GM19438 (cell line): ENCODE data around the gene TGFBR2.
A peak's percentile ranks its signal among the peaks of the same experiment; 100 is the strongest.

Experiments
- ATAC-seq: cut with Tn5 transposase; IDR thresholded peaks from one replicate; pipeline ENCODE4 v1.9.1; 2021; ENCODE audit warnings: low read depth; ENCODE audit not compliant: unreplicated experiment

TGFBR2 gene

DNA sequence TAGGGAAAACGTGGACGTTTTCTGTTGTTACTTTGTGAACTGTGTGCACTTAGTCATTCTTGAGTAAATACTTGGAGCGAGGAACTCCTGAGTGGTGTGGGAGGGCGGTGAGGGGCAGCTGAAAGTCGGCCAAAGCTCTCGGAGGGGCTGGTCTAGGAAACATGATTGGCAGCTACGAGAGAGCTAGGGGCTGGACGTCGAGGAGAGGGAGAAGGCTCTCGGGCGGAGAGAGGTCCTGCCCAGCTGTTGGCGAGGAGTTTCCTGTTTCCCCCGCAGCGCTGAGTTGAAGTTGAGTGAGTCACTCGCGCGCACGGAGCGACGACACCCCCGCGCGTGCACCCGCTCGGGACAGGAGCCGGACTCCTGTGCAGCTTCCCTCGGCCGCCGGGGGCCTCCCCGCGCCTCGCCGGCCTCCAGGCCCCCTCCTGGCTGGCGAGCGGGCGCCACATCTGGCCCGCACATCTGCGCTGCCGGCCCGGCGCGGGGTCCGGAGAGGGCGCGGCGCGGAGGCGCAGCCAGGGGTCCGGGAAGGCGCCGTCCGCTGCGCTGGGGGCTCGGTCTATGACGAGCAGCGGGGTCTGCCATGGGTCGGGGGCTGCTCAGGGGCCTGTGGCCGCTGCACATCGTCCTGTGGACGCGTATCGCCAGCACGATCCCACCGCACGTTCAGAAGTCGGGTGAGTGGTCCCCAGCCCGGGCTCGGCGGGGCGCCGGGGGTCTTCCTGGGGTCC, at the start of gene TGFBR2:
Gene TGFBR2, plus strand, starts transcription at position 301 of the 731 bp plus-strand sequence. Its CDS starts 283 bp downstream, at position 584.
- peak; percentile 72 for ATAC-seq

DNA sequence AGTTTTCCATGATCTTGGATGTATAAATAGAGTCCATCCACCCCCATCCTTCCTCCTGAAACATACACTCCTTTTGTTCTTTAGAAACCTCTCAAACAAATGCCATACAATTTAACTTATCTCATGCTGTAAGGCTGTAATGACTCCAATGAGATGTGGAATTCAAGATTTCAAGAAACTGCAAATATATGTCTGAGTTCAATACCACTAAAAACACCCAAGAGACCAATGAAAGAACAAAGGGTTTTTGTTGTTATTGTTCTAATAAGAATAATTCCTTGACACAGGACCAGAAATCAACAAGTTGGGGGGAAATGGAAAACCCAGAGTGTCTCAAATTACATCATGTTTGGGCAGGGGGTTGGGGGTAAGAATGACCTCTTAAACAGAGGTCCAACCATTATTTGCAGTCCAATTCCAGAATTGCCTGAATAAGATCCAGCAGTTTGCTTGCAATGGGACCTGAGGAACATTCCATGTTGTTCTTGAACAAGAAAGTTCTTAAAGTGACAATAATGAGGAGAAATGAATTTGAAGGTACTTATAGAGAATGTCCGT, 48.6 kb upstream of the TGFBR2 start:
- no peak for ATAC-seq

DNA sequence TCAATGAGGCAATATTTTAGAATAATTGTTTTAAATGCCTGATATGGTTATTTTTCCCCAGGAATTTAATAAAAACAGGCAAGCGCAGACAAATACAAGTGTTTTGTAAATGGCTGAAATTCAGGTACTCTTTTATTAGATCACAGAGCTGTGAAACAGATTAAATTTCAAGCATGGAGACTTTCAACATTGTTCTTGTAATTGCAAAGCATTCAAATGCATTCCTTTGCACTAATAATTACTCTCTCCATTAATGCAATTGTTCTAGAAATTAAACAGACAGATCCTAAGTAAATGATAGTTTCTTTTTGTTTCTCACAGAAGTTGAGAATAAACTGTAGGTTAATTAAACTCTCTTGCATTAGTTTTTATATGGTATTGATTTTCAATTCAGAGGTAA, 42.4 kb upstream of the TGFBR2 start:
- no peak for ATAC-seq

DNA sequence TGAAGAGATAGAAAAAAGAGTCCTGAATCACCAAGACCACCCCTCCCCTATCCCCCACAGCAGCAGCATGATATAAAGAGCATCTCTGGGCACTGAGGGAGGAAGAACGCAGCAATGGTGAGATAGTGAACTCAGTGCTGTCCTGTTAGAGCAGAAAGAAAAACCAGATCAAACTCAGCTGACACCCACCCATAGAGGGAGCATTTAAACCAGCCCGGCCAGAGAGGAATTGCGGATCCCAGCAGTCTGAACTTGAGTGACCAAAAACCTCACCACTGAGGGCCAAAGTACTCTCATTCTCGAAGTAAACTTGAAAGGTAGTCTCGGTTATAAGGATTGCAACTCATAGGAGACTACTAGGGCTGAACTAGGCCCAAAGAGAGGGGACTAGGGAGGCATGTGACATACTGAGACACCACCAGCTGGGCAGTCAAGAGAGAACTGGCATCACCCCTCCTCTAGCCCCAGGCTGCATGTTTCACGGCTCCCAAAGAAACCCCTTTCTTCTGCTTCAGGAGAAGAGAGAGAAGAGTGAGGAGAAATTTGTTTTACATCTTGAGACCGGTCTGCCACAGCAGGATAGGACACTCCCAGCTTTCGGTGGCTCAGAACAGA, 39.2 kb upstream of the TGFBR2 start:
- ATAC-seq = no peak

DNA sequence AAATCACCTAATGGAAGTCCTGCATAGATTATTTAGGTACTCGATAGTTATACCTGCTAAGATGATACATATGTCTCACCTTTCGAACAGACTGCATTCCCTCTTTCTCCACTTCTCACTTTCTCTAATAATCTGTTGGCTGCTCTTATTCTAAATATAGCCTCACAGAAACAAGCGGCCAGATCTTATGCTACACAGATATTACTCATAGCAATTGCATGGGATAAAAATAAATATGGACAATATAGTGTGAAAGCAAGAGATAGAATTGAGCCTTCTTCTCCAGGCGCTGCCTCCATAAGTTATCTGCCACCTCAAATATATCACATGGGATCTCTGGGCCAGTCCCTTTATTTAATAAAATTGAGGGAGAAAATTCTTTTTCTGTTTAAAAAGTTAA, 29.5 kb upstream of the TGFBR2 start:
- no peak for ATAC-seq

DNA sequence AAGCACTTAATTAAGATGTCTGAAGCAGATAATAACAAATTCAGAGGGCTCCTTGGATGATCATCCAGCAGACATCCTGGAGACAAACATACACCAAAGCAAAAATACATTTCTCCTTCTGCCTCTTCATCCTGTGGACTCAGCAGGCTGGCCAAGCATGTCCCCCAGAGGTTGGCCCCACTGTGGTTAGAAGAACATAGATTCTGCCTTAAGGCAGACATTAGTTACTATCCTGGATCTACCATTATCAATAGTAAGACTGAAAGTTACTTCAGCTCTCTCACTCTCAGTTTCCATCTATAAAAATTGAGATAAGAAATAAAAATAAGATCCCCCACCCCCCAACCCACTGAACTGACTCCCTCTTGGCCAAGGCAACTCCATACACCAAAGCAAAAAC, 28.6 kb upstream of the TGFBR2 start:
- ATAC-seq = peak; percentile 80

DNA sequence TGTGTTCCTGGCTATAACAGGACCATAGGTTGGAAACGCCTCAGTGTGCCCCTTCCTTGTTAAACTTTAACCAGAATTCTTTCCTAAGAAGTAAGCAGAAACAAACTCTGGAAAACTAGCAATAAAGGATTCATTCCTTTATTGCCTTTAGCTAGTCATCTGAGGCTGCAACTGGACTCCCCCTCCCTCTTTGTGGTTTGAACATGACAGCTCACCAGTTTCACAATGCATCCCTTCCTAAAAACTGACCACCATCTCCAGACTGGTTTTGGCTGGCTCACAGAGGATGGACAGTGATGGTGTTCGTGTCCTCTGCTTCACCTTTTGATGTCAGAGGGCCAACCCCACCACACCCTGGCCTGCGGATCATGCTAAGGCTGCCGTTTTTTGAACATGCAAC, 27.9 kb upstream of the TGFBR2 start:
- ATAC-seq = peak; percentile 13

DNA sequence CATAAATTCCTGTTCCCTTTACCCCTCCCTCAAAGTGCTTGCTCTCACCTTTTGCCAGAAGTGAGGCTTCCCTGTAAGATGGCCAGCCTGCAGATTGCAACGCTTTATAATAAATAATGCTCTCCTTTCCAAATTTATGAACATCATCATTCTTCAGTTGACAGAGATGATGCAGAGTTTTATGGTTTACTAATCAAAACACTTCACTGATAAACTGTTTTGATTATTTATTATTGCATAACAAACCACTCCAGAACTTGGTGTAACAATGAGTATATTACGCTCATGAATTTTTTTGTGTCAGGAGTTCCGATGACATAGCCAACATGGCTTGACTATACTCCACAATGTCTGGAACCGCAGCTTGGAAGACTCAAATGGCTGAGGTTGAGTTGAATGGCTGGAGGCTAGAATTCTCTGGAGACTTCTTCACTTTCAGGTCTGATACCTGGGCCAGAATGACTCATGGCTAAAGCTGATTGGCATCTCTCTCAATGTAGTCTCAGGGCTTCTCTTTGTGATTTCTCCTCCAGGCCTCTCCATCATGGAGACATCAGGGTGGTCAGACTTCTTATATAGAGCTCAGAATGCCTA, 27.3 kb upstream of the TGFBR2 start:
- no peak for ATAC-seq

DNA sequence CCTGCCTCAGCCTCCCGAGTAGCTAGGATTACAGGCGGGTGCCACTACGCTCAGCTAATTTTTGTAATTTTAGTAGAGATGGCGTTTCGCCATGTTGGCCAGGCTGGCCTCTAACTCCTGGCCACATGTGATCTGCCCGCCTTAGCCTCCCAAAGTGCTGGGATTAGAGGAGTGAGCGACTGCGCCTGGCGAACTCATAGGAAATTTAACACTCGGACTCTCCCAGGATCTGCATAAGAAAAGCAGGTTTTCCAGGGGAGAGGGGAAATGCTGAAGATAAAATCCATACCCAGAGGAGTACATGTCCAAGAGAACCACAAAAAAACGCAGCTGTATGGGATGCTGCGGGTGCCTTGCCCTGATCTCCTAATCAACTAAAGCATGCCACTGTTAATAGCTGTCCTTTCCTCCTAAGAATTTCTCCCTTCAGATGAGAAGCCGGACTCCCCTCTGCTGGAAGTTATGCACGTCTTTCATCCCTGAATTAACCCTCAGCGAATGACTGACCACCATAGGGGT, 25.3 kb upstream of the TGFBR2 start:
- no peak for ATAC-seq

DNA sequence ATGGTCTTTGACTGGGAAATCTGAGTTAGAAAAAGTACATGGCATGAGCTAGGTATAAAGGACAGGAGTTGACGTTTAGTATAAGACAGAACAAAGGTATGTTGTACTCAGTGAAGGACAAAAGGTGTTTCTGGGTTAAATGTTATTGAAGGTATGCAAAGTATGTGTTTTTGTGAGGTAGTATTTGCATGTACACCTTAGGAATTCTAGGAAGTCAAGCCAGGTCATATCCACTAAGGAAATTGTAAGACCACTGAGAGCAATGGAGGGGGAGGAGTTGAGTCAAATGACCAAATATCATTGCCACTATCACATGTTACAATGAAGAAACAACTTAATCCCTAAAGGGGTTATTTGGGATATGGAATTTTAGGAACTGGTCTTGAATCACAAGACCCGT, 24.4 kb upstream of the TGFBR2 start:
- no peak for ATAC-seq

DNA sequence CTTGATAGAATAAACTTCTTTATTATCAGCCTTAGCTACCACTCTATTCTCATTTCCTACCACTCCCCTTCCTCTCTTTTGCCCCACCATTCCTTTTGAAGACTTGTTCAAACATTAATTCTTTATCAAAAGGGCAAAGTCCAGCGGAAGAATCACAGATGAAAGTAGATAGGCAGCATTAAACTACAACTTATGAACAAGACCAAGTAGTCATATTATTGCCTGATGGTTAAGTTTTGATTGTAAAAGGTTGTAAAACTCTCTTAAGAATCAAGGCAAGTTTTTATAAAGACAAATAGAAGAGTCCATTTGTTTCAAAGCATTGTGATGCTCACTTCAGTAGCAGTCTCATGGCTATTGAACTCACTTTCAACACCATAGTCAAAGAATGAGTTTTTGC, 22.4 kb upstream of the TGFBR2 start:
- no peak for ATAC-seq

DNA sequence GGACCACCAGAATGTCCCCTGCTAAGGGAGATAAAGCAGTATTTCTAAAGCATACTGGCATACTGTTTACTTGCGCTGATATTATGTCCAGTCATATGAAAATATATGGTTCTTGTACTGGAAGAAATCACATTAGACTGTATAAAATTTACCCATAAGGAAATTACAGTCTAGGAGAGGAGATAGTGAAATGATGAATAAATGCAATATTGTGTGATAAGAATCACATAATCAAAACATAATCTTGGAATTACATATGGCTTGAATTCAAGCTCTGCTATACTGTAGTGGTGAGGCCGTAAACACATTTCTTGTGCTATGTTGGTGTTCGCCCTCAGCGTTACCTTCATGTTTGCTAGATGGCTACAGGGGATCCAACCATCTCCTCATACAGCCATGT, 20.7 kb upstream of the TGFBR2 start:
- ATAC-seq = no peak

DNA sequence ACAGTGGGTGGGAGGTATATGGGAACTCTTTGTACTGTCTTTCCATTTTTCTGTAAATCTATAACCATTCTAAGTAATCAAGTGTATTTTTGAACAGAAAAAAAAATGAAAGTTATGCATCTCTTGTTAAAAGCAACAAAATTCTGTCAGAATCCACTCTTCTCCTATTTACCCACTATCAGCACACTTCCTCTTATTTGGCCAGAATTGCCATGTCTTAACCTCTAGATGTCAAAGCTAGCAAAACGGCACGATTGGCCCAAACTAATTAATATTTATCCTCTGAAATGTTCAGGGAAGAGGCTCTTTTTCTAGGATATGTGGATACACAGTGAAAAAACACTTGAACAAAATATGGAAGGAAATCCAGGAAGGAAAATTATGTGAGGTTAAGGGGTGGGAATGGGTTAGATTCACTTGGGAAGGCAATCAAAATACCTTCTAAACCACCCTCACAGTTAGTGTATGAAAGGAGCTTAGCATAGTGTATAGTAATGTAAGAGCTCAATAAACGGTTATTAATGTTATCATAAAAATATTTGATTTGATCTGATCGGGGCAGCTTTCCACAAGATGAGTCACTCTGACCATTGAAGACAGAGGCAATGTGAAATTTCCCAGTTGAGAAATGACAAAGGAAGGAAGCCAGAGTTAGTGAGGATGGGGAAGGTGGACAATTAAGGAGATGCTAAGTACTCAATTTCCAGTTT, 20.1 kb upstream of the TGFBR2 start:
- no peak for ATAC-seq

DNA sequence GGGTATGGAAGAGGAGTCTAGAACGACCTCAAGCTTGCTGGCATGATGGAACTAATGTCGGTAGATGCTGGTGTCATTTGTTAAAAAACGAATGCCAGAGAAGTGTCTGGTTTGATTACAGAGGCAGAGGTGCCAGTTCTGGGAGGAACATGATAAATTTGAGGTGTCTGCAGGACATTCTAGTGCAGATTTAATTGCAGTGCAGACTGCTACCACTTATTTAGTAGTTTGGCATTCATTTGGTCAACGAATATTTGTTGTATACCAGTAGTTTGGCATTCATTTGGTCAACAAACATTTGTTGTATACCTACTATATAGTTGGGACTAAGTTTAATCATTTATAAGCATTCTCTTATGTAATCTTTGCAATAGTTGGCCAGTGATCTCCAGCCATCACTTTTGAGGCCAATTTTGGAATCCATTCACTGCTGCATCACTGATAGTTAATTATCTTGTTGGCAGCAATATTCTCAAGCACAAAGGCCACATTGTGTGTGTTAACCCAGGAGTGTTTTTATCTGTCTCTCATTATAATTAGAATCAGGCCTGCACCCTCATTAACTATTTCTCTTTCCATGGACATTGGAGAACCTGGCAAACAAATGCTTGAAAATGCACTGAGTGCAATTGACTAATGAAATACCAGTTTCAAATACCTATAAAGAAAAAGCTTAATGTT, 19.5 kb upstream of the TGFBR2 start:
- no peak for ATAC-seq

DNA sequence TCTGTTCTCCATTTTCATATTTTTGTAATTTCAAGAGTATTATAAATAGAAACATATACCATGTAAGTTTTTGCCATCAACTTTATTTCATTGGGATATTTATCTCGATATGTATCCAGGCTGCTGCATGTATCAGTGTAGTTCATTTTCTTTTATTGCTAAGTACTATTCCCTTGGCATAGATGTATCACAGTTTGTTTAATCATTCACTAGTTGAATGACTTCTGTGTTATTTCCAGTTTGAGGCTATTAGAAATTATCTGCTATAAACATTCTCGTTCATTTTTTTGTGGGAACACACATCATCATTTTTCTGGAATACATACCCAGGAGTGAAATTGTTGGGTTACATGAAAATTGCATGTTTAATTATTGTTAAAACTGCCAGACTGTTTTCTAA, 18.5 kb upstream of the TGFBR2 start:
- no peak for ATAC-seq

DNA sequence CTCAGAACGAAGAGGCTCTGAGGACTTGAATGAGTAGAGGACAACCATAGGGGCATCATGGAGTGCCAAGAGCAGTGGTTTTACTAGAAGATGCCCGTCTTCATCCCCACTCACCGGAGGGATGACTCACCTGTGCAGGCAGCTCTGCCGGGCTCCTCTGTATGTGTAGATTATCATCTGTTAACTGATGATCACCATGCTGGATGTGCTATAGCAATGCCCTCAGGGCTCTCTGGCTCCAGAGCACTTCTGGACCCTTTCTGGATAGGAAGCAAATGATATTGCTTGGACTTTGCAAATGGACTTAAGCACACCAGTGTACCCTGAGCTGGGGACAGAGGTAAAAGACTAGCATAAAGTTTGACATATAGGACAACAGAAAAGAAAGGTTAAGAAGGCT, 10.2 kb upstream of the TGFBR2 start:
- no peak for ATAC-seq

DNA sequence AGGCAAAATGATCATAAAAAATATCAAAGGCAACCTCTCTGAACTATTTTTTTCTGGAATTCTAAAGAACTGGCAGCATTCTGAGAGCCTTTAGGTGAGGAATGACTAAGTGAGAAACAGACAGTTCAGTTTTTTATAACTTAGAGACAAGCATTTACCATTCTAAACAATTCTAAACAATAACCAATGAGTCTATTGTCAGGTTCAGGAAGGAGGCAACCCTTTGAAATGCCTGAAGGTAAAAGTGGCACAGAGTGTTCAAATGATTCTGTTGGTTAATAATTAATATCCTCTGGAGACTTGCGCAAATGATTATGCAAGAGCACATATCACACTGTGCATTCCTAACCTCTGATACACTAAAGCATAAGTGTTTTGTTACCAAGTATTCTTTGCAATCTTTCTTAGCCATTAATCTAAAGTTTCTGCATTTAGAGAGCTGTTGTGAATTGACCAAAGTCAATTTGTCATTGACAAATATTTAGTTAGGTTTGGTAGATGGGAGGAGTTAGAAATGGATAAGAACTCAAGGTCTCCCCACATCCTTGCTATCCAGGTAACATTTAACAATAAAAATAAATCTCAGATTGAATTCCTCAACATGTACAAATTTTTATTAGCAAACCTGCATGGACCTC, 9.2 kb upstream of the TGFBR2 start:
- ATAC-seq = no peak

DNA sequence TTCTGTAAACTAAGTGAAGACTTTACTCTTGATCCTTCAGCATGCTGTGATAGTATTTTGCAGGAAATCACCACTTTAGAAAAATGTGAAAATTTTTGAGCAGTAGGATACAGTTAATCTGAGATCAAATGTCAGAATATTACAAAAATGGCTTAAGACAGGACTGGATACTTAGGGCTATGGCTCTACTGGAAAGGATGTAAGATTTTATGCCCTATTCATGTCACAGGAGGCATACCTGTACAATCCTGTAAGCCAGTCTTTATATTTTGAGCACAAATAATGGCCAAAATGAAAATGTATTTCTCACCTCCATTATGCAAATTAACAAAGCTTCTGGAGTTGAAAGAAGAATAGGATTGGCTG, 8.6 kb upstream of the TGFBR2 start:
- no peak for ATAC-seq

DNA sequence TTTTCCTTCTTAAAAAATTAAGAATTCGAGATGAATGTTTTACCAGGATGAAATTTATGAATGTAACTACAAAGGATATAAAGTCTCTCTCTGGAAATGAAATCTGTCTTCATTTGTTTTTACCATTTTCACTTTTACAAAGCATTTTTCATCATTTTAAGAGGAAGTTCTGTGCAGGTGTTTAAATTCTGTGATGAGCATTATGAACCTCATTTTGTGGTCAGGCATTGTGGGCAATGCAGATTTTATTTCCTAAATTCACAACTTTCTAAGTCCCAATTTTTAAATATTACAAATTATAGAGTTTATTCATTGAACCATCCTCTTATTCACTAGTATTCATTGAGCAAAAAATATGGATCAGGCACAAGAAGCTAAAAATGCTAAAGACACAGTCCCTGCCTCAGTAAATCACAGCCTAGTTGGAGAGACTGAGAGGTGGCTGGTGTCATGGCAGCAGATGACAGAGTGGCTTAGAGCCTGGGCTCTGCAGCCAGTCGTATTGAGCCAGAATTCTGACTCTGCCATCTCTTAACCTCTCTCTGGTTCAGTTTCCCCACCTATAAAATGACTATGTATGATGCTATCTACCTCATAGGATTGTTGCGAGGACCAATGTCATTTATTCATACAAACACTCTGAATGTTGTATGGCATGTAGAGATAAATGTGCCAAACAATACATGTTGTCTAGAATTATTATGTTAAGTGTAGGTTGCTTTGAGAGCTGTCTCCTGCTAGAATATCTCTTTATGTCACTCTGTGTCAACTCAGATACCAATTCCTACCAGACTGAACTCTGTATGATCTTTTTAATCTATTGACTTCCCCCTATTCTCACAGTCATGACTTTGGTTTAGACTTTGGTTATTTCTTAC, 7.5 kb upstream of the TGFBR2 start:
- no peak for ATAC-seq
